ES-I3 (cell line): ENCODE measurements around the gene RNF13.
"Not testable (repeated sequence)": the region's sequence is repeated elsewhere in the genome, so short reads cannot be mapped to it uniquely, and the experiment has no call there.

ENCODE experiments used
- H3K36me3 ChIP-seq: 2 replicates; pipeline ENCODE4 v1.6.1; 2013; ENCODE audit warnings: mild to moderate bottlenecking, low read length, control low read depth, moderate library complexity; ENCODE audit not compliant: insufficient read depth
- H3K4me1 ChIP-seq: 2 replicates; pipeline ENCODE4 v1.6.1; 2013; ENCODE audit warnings: mild to moderate bottlenecking, control low read depth, low read length; ENCODE audit not compliant: insufficient read depth
- H3K9ac ChIP-seq: 2 replicates; pipeline ENCODE4 v1.6.1; 2013; ENCODE audit warnings: low read depth, mild to moderate bottlenecking, low read length, moderate library complexity
- H3K9me3 ChIP-seq: 2 replicates; pipeline ENCODE4 v1.6.1; 2013; ENCODE audit warnings: mild to moderate bottlenecking, low read length, moderate library complexity; ENCODE audit not compliant: control insufficient read depth, insufficient read depth

RNF13 gene

DNA sequence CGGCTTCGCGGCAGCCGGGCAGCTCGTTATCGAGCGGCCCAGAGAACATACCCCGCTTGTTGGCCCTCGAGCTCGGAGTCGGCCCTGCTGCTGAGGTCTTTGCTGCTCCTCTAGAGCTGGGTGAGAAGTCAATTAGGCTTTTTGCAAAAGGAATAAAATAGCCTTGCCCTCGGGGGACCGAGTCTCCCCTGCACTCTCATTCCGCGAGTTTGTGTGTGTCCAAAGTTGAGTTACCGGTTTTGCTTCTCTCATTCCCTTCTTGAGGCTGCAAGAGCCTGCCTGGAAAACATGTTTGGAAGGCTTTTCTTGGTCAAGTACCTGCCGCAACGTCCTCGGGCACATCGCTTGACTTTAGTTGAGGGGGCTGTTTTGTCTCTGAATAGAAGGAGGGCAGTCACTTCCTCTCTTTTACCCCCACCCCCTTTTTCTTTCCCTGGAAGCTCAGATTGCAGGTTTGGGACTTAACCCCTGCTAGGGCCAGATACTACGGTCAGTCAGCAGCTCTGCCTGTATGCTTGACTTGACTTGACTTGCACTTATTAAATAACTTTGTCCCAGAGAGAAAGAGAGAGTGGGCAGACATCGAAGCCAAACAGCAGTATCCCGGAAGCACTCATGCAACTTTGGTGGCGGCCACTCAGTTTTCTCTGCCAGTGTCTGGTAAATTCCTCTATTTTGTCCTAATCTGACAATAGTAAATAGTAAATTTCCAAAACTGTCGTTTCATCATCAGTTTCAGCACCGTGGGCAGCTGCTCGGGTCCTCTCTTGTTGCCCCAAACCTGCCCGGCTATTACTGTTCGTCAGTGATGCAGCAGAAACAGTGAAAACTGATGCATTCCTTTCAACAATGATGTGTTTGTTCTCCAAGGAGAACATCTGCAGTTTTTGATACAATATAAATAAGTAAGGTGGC is 609 bp downstream of the RNF13 start:
- peak overlapping the region; percentile 92 for H3K9ac ChIP-seq
- H3K9me3 ChIP-seq: no peaks in the 10 kb centered on the region
- H3K4me1 ChIP-seq: peaks cover 13% of the 10 kb centered on the region
- H3K36me3 ChIP-seq: no peaks in the 10 kb centered on the region

DNA sequence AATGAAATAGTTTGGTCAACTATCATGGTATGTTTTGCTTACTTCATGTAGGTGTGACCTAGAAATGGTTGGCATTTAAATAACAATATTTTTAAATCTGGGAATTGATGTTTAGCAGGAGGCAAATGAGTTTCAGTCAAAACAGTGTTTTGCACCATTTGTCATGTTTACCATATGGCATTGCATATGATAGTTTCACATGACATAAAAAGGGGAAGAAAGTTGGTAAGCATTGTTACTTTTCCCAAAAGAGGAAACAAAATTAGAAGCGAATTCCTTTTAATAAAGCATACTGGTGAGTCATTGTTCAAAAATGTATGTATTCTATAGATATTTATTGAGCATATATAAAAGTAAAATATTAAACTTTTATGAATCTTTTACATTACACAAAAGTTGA is 2.3 kb downstream of the RNF13 start:
- no peaks in the 10 kb centered on the region for H3K9me3 ChIP-seq
- H3K9ac ChIP-seq: no peak overlapping the region
- peaks cover 18% of the 10 kb centered on the region for H3K4me1 ChIP-seq
- H3K36me3 ChIP-seq: no peaks in the 10 kb centered on the region

DNA sequence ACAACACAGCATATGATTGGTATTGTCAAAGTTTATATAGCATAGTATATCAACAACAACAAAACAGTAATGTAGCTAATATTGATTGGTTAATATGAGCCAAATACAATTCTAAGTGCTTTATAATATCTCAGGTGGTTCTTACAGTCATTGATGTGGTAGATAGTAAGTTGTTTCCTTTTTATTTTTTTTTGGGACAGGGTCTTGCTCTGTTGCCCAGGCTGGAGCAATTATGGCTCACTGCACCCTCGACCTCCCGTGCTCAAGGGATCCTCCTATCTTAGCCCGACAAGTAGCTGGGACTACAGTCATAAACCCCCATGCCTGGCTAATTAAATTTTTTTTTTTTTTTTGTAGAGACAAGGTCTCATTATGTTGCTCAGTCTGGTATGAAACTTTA is 2.7 kb downstream of the RNF13 start:
- H3K9ac ChIP-seq: no peak overlapping the region
- H3K9me3 ChIP-seq: no peaks in the 10 kb centered on the region
- peaks cover 18% of the 10 kb centered on the region for H3K4me1 ChIP-seq
- no peaks in the 10 kb centered on the region for H3K36me3 ChIP-seq

DNA sequence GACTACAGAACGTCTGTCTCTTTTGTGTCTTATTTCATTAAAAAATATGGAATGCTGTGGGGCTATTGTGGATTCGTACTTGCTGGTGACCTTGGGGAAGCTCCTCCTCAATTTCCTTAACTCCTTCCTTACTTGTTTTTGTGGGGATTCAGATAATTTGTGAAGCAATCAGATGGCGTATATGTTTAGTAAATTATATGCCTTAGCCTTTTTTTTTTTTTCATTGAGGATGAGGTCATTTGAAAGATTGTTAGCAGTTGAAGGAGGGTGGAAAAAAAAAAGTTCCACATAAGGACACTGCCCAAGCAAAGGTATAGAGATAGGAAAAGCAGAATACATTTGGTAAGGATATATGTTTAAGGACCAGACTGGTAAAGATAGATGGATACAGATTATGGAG is 3.3 kb downstream of the RNF13 start:
- Histone ChIP-seq H3K36me3 (no peaks in the 10 kb centered on the region), H3K9ac (no peak overlapping the region), H3K4me1 (peaks cover 18% of the 10 kb centered on the region), H3K9me3 (no peaks in the 10 kb centered on the region)

DNA sequence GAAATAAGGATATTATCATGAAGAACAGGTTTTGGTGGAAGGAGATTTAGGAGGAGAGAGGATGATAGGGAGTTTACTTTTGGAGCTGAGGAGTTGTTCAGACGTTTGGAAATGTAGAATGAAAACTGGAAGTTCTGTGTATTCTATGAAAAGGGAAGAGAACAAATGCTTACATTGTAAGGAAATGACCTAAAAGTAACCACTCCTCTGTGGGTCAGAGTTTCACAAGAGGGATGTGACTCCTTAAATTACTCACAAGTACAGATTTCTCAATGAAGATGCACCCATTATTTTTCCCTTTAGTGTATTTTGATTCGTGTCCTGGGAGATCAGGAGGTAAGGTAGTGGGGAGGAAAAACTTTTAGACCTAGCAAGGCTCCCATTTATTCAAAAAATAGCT is 4.0 kb downstream of the RNF13 start:
- H3K4me1 ChIP-seq: peaks cover 16% of the 10 kb centered on the region
- H3K9ac ChIP-seq: no peak overlapping the region

DNA sequence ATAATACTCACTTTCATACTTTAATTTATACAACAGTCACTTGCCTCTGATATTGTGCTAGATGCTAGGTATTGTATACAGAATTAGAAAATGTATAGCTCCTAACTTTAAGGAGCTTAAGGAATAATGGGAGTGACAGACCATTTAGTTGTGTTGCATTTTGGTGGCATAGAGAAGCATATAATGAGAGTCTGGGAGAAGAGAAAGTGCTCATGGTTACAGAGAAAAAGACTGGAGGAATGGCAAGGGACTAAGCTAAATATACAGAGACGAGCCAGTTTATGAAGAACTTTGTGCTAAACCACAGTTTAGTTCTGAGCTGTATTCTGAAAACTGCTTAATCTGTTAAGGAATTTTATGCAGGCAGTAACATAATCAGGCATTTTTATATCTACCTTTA is 6.4 kb downstream of the RNF13 start:
- Histone ChIP-seq H3K9me3 (no peaks in the 10 kb centered on the region), H3K4me1 (peaks cover 13% of the 10 kb centered on the region), H3K9ac (no peak overlapping the region), H3K36me3 (no peaks in the 10 kb centered on the region)

More for the DNA sequence above, 4.0 kb downstream of the RNF13 start:
- Histone ChIP-seq H3K36me3 (no peaks in the 10 kb centered on the region), H3K9me3 (no peaks in the 10 kb centered on the region)

DNA sequence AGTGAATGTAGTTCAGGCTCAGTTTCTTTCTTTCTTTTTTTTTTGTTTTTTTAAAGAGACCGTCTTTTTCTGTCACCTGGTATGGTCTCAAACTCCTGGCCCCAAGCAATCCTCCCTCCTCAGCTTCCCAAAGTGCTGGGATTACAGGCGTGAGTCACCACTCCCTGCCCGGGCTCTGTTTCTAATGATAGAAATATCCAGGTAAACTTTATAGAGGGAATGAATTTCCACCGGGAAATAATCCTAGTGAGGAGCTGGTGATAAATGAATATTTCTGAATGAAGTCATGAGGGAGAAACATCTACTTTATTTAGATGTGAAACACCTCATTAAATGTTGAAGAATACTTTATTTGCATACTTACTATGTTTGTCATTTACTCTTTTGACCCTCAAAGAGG is 7.2 kb downstream of the RNF13 start:
- Histone ChIP-seq H3K9me3 (no peaks in the 10 kb centered on the region), H3K36me3 (no peaks in the 10 kb centered on the region), H3K9ac (no peak overlapping the region), H3K4me1 (peaks cover 9% of the 10 kb centered on the region; the same call in 1 of the 2 replicates)

DNA sequence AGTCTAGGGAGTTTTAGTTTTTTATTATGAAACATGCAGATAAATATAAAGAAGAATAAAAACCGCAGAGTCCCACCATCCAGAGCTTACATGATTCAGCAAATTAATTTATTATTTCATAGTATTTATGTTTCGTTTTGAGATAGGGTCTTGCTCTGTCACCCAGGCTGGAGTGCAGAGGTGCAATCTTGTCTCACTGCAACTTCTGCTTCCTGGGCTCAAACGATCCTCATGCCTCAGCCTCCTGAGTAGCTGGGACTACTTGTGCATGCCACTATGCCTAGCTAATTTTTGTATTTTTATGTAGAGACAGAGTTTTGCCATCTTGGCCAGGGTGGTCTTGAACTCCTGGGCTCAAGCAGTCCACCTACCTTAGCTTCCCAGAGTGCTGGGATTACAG is 13.6 kb downstream of the RNF13 start:
- Histone ChIP-seq H3K9ac (no peak overlapping the region), H3K4me1 (no peaks in the 10 kb centered on the region)

DNA sequence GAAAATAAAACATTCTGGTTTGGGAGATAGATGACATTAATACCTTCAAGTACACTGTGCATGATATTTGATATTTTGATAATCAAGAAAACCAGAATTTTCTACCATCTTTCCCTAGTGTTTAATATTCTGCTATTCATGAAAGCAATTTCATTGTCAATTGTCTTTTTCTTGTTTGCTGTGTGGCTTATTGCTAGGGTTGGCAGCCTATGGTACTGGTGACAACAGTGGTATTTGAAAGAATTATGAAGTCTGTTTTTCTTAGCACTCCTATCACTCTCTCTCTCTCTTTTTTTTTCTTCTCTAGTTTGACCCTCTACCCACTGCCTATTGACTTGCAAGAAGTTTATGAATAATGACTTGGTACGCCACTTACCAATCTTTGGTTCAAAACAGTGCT is 15.4 kb downstream of the RNF13 start:
- H3K9ac ChIP-seq: no peak overlapping the region
- peaks cover 18% of the 10 kb centered on the region; the same call in 1 of the 2 replicates for H3K9me3 ChIP-seq
- H3K4me1 ChIP-seq: no peaks in the 10 kb centered on the region
- H3K36me3 ChIP-seq: no peaks in the 10 kb centered on the region

More for the DNA sequence above, 13.6 kb downstream of the RNF13 start:
- no peaks in the 10 kb centered on the region for H3K36me3 ChIP-seq
- peaks cover 11% of the 10 kb centered on the region; the same call in 1 of the 2 replicates for H3K9me3 ChIP-seq

DNA sequence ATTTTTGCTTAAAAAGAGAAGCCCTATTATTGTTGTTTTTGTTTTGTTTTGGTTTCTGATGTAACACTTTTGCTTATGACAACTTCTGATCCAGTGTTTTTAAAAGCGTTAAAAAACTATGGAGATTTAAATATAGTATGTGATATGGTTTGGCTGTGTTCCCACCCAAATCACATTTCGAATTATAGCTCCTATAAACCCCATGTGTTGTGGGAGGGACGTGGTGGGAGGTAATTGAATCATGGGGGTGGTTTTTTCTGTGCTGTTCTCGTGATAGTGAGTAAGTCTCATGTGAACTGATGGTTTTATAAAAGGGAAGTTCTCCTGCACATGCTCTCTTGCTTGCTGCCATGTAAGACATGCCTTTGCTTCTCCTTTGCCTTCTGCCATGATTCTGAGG is 16.6 kb downstream of the RNF13 start:
- H3K4me1 ChIP-seq, H3K36me3 ChIP-seq, H3K9ac ChIP-seq: not testable (repeated sequence)
- H3K9me3 ChIP-seq: peaks cover 27% of the 10 kb centered on the region; the same call in 1 of the 2 replicates

DNA sequence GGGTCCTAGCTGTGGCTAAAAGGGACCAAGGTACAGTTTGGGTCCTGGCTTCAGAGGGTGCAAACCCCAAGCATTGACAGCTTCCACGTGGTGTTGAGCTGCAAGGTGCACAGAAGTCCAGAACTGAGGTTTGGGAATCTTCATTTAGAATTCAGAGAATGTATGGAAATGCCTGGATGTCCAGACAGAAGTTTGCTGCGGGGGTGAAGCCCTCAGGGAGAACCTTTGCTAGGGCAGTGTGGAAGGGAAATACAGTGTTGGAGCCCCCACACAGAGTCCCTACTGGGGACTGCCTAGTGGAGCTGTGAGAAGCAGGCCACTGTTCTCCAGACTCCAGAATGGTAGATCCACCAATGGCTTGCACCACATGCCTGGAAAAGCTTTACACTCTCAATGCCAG is 17.9 kb downstream of the RNF13 start:
- Histone ChIP-seq H3K9ac (no peak overlapping the region), H3K4me1 (no peaks in the 10 kb centered on the region), H3K9me3 (peaks cover 30% of the 10 kb centered on the region; the same call in 1 of the 2 replicates)

DNA sequence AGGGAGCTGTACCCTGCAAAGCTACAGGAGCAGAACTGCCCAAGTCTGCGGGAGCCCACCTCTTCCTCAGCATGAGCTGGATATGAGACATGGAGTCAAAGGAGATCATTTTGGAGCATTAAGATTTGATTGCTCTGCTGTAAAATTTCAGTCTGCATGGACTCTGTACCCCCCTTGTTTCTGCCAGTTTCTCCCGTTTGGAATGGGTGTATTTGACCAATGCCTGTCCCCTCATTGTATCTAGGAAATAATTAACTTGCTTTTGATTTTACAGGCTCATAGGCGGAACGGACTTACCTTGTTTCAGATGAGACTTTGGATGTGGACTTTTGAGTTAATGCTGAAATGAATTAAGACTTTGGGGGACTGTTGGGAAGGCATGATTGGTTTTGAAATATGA is 18.3 kb downstream of the RNF13 start:
- H3K4me1 ChIP-seq: no peaks in the 10 kb centered on the region
- no peaks in the 10 kb centered on the region for H3K36me3 ChIP-seq
- peaks cover 30% of the 10 kb centered on the region; the same call in 1 of the 2 replicates for H3K9me3 ChIP-seq
- H3K9ac ChIP-seq: no peak overlapping the region

More for the DNA sequence above, 17.9 kb downstream of the RNF13 start:
- no peaks in the 10 kb centered on the region for H3K36me3 ChIP-seq

DNA sequence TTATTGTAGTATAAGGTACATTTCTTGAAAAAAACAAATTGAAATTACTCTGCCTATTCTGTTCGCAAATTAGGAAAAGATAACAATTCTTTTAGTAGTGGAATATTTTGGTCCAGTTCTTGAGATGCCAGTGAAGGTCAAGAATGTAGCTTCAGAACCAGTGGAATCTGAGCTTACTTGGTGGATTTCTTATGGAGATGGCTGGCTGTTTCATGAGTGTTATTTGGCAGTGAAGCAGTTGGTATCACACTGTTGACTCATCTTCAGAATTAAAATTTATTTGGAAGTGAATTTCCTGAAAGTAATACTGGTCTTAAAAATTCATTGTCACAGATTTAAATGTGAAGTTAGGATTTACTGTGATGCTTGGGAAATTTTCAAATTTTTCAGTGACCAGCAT is 19.1 kb downstream of the RNF13 start:
- Histone ChIP-seq H3K9me3 (peaks cover 30% of the 10 kb centered on the region; the same call in 1 of the 2 replicates), H3K9ac (no peak overlapping the region), H3K4me1 (no peaks in the 10 kb centered on the region), H3K36me3 (no peaks in the 10 kb centered on the region)

DNA sequence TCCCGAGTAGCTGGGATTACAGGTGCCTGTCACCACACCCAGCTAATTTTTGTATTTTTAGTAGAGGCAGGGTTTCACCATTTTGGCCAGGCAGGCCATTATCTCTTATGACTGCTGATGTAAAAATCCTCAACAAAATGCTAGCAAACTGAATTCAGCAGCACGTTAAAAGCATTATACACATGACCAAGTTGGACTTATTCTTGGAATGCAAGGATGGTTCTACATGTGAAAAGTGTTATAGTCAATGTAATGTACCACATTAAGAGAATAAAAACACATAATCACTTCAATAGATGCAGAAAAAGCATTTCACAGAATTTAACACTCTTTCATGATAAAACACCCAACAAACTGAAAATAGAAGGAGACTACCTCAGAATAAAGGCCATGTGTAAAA is 20.2 kb downstream of the RNF13 start:
- H3K9ac ChIP-seq: no peak overlapping the region
- H3K4me1 ChIP-seq: no peaks in the 10 kb centered on the region
- H3K9me3 ChIP-seq: peaks cover 37% of the 10 kb centered on the region
- H3K36me3 ChIP-seq: no peaks in the 10 kb centered on the region

DNA sequence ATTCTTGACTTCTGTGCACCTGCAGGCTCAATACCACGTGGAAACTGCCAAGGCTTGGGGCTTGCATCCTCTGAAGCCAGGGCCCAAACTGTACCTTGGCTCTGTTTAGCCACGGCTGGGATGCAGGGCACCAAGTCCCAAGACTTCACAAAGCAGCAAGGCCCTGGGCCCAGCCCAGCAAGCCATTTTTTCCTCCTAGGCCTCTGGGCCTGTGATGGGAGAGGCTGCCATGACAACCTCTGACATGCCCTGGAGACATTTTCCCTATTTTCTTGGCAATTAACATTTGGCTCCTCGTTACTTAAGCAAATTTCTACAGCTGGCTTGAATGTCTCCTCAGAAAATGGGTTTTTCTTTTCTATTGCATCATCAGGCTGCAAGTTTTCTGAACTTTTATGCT is 25.5 kb downstream of the RNF13 start:
- not testable (repeated sequence) for H3K4me1 ChIP-seq, H3K9ac ChIP-seq, H3K36me3 ChIP-seq
- peaks cover 20% of the 10 kb centered on the region for H3K9me3 ChIP-seq
